GM12878 (cell line): ENCODE data around the gene ARHGEF10L. TPM values are rescaled to one million over a fixed set of nuclear protein-coding genes. Genes with fewer than 3 reads are reported as not detected.

Source experiments
- ATAC-seq: fragments of 200-7000 bp; cut with Tn5 transposase; 3 replicates; pipeline ENCODE4 v1.9.1; 2020; ENCODE audit warnings: mild to moderate bottlenecking, moderate library complexity
- BruUV-seq: library from RNA; stranded (reverse); fragments of 400-500 nt; replicated peaks from 2 replicates; lab custom pipeline; 2021; lab: Mats Ljungman, UMichigan
- CTCF ChIA-PET: fragments of 300-600 bp; sonication (Branson Sonifier 250); formaldehyde crosslinking; extraction: SDS; loops from one replicate; lab custom pipeline; 2021; ENCODE audit warnings: inconsistent platforms; lab: Yijun Ruan, JAX
- POLR2A ChIA-PET: fragments of 350-600 bp; formaldehyde crosslinking; extraction: SDS; loops from one replicate; lab custom pipeline; 2021; ENCODE audit warnings: inconsistent platforms; lab: Charles Lee
- RAD21 ChIA-PET: fragments of 300-600 bp; sonication (Branson Sonifier 250); formaldehyde crosslinking; loops from one replicate; lab custom pipeline; 2023; ENCODE audit warnings: antibody characterized with exemption; ENCODE audit not compliant: unreplicated experiment; lab: Charles Lee
- SMC1A ChIA-PET: fragments of 300-600 bp; sonication (Branson Sonifier 250); formaldehyde crosslinking; loops from one replicate; lab custom pipeline; 2023; ENCODE audit not compliant: unreplicated experiment, uncharacterized antibody; lab: Charles Lee
- DNase-seq: peaks from one replicate; pipeline ENCODE4 v3.0.0-alpha.2; 2011; ENCODE audit warnings: low read depth, low spot score
- FAIRE-seq: peaks from 3 replicates; lab custom pipeline; 2011; peaks lifted over from hg19 to GRCh38; lab: Jason Lieb, UNC
- H2AFZ ChIP-seq: 2 replicates; pipeline ENCODE4 v1.6.0; 2011; ENCODE audit warnings: low read depth, low read length, control low read depth; ENCODE audit not compliant: control insufficient read depth
- H3K27ac ChIP-seq: 2 replicates; pipeline ENCODE4 v1.5.1; 2011; ENCODE audit warnings: control low read depth; ENCODE audit not compliant: control insufficient read depth, insufficient read depth
- H3K27me3 ChIP-seq, 2 experiments: replicated peaks in 1 of 2; 2 replicates each; pipeline versions ENCODE4 v1.6.0 to v1.6.1; 2011; ENCODE audit warnings: low read length in 1 of 2; ENCODE audit not compliant: control insufficient read depth in 2 of 2, insufficient read depth in 2 of 2
- H3K36me3 ChIP-seq, 2 experiments: 2 replicates each; pipeline ENCODE4 v1.5.1; 2011; ENCODE audit warnings: low read length in 1 of 2; ENCODE audit not compliant: control insufficient read depth in 2 of 2, insufficient read depth in 2 of 2
- H3K4me1 ChIP-seq: 2 replicates; pipeline ENCODE4 v1.6.1; 2011; ENCODE audit warnings: mild to moderate bottlenecking, low read length, moderate library complexity, mixed read lengths; ENCODE audit not compliant: control insufficient read depth, insufficient read depth
- H3K4me2 ChIP-seq: 2 replicates; pipeline ENCODE4 v1.6.0; 2011; ENCODE audit warnings: control low read depth; ENCODE audit not compliant: control insufficient read depth, insufficient read depth
- H3K4me3 ChIP-seq: fragments of 200-600 bp; sonication (generic); 2 replicates; pipeline ENCODE4 v1.5.1; 2016
- H3K79me2 ChIP-seq: 2 replicates; pipeline ENCODE4 v1.6.0; 2011; ENCODE audit warnings: low read length; ENCODE audit not compliant: control insufficient read depth, insufficient read depth
- H3K9ac ChIP-seq: 2 replicates; pipeline ENCODE4 v1.8.0; 2011; ENCODE audit warnings: low read length, control low read depth, mixed read lengths; ENCODE audit not compliant: control insufficient read depth, insufficient read depth
- H3K9me3 ChIP-seq: replicated peaks from 3 replicates; pipeline ENCODE4 v1.5.1; 2011; ENCODE audit warnings: mild to moderate bottlenecking, low read length; ENCODE audit not compliant: control insufficient read depth, insufficient read depth
- H4K20me1 ChIP-seq: 2 replicates; pipeline ENCODE4 v1.6.0; 2011; ENCODE audit not compliant: control insufficient read depth, insufficient read depth
- CHD2 ChIP-seq: IDR thresholded peaks from 2 replicates; pipeline ENCODE4 v1.6.1; 2011; ENCODE audit warnings: low read depth, low read length, improper control_type of control experiment, borderline replicate concordance
- DPF2 ChIP-seq: fragments of 450-650 bp; IDR thresholded peaks from 2 replicates; pipeline ENCODE4 v1.6.1; 2017; ENCODE audit warnings: mild to moderate bottlenecking
- EED ChIP-seq: sonication (generic); IDR thresholded peaks from 2 replicates; pipeline ENCODE4 v1.6.1; 2016; ENCODE audit warnings: antibody characterized with exemption, low read depth
- ETV6 ChIP-seq, 2 experiments: fragments of 450-650 bp in 1 of 2; IDR thresholded peaks in 1 of 2; conservative IDR thresholded peaks in 1 of 2; 2 replicates each; pipeline ENCODE4 v1.6.1; 2014; ENCODE audit warnings: antibody characterized with exemption in 1 of 2, borderline replicate concordance in 1 of 2, low read depth in 1 of 2, mild to moderate bottlenecking in 1 of 2, moderate library complexity in 1 of 2
- GABPA ChIP-seq: IDR thresholded peaks from 2 replicates; pipeline ENCODE4 v1.6.1; 2014; ENCODE audit warnings: antibody characterized with exemption, low read depth, mild to moderate bottlenecking, inconsistent platforms
- LARP7 ChIP-seq: fragments of 450-650 bp; IDR thresholded peaks from 2 replicates; pipeline ENCODE4 v1.6.1; 2017; ENCODE audit warnings: mild to moderate bottlenecking
- MTA3 ChIP-seq: IDR thresholded peaks from 2 replicates; pipeline ENCODE4 v1.6.1; 2012; ENCODE audit warnings: low read length, inconsistent platforms, borderline replicate concordance
- NBN ChIP-seq: fragments of 450-650 bp; IDR thresholded peaks from 2 replicates; pipeline ENCODE4 v1.6.1; 2016
- NR2C1 ChIP-seq: fragments of 450-650 bp; IDR thresholded peaks from 2 replicates; pipeline ENCODE4 v1.6.1; 2017; ENCODE audit warnings: antibody characterized with exemption, mild to moderate bottlenecking, moderate library complexity
- PBX3 ChIP-seq: IDR thresholded peaks from 2 replicates; pipeline ENCODE4 v1.6.1; 2011; ENCODE audit warnings: mild to moderate bottlenecking, low read depth, low read length, moderate library complexity; ENCODE audit not compliant: insufficient replicate concordance
- RB1 ChIP-seq: fragments of 450-650 bp; formaldehyde crosslinking; IDR thresholded peaks from 2 replicates; pipeline ENCODE4 v1.6.1; 2017; ENCODE audit warnings: mild to moderate bottlenecking, borderline replicate concordance
- RELA ChIP-seq: fragments of 450-650 bp; IDR thresholded peaks from 2 replicates; pipeline ENCODE4 v1.8.0; 2014; ENCODE audit warnings: borderline replicate concordance; ENCODE audit not compliant: partially characterized antibody
- ZNF592 ChIP-seq: fragments of 450-650 bp; IDR thresholded peaks from 2 replicates; pipeline ENCODE4 v1.6.1; 2017; ENCODE audit warnings: mild to moderate bottlenecking, moderate library complexity
- ZZZ3 ChIP-seq: IDR thresholded peaks from 2 replicates; pipeline ENCODE4 v1.6.1; 2011; ENCODE audit warnings: low read depth; ENCODE audit not compliant: control insufficient read depth, insufficient read length
- WGBS: methylation state at CpG from one replicate; pipeline ENCODE4 v1.1.6; 2016; ENCODE audit warnings: low lambda C conversion rate; ENCODE audit not compliant: insufficient replicate concordance, insufficient coverage; ENCODE audit errors: missing lambda C conversion rate; 5-methylcytosine and 5-hydroxymethylcytosine counted together
- in situ Hi-C: fragments of 300-500 bp; cut with MboI; formaldehyde crosslinking; loops from 9 replicates; pipeline ENCODE4 v1.14.3; 2018; ENCODE audit warnings: mixed read lengths
- intact Hi-C: fragments of 100-400 bp; cut with micrococcal nuclease; formaldehyde crosslinking; loops from one replicate; pipeline ENCODE4 v1.14.2; 2022; ENCODE audit not compliant: unreplicated experiment
- polyA plus RNA-seq, 11 experiments: library from polyadenylated mRNA; depleted of rRNA in 4 of 11; unstranded in 6 of 11; stranded (reverse) in 5 of 11; fragments of >200 nt; fragmentation: Nextera tagmentation in 4 of 11; fragmentation: Illumina TruSeq in 1 of 11; extraction: Ambion mirVana in 4 of 11; extraction: Trizol in 1 of 11; gene quantifications; 1 replicate in 1 of 11; 2 replicates in 10 of 11; pipeline versions ENCODE4 v1.2.1 to v1.2.3, GENCODE V29; 2011 to 2016; ENCODE audit warnings: inconsistent platforms in 2 of 11, missing spikeins in 2 of 11, low read depth in 1 of 11
- total RNA-seq, 4 experiments: library from RNA; depleted of rRNA in 3 of 4; stranded (reverse); fragments of >200 nt in 3 of 4; fragmentation: Illumina TruSeq in 1 of 4; extraction: Trizol in 1 of 4; gene quantifications; 2 replicates each; pipeline versions ENCODE4 v1.2.1 to v1.2.3, GENCODE V29; 2013 to 2021
- TF ChIP-seq, protein P1 (sequence below): fragments of 150-350 bp; IDR thresholded peaks from 2 replicates; pipeline ENCODE4 v1.6.1; 2014; ENCODE audit warnings: mild to moderate bottlenecking, low read depth, low read length
- TF ChIP-seq, protein P2 (sequence below): IDR thresholded peaks from 2 replicates; pipeline ENCODE4 v1.6.1; 2012; ENCODE audit warnings: low read depth, low read length, improper control_type of control experiment

Gene ARHGEF10L
- total and polyA plus RNA-seq, 10 of the 15 experiments (the other 5 are each of a cell fraction or from before 2014, with no cell fraction given) = 0.05 to 0.94 (median 0.28) TPM; not detected in 2

- Histone ChIP-seq H3K4me1 (no peaks in the 10 kb centered on the region), H3K4me3 (no peak overlapping the region), H3K4me2 (no peak overlapping the region), H3K36me3 (no peaks in the 10 kb centered on the region), H2AFZ (no peak overlapping the region), H3K9me3 (no peaks in the 10 kb centered on the region), H3K9ac (no peak overlapping the region), H3K79me2 (no peaks in the 10 kb centered on the region), H3K27me3 (no peaks in the 10 kb centered on the region), H4K20me1 (no peaks in the 10 kb centered on the region), H3K27ac (no peak overlapping the region)
- no peak for FAIRE-seq
- TF ChIP-seq, protein P1, sequence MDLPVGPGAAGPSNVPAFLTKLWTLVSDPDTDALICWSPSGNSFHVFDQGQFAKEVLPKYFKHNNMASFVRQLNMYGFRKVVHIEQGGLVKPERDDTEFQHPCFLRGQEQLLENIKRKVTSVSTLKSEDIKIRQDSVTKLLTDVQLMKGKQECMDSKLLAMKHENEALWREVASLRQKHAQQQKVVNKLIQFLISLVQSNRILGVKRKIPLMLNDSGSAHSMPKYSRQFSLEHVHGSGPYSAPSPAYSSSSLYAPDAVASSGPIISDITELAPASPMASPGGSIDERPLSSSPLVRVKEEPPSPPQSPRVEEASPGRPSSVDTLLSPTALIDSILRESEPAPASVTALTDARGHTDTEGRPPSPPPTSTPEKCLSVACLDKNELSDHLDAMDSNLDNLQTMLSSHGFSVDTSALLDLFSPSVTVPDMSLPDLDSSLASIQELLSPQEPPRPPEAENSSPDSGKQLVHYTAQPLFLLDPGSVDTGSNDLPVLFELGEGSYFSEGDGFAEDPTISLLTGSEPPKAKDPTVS = no peak
- TF ChIP-seq, protein P2, sequence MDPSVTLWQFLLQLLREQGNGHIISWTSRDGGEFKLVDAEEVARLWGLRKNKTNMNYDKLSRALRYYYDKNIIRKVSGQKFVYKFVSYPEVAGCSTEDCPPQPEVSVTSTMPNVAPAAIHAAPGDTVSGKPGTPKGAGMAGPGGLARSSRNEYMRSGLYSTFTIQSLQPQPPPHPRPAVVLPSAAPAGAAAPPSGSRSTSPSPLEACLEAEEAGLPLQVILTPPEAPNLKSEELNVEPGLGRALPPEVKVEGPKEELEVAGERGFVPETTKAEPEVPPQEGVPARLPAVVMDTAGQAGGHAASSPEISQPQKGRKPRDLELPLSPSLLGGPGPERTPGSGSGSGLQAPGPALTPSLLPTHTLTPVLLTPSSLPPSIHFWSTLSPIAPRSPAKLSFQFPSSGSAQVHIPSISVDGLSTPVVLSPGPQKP = no peak
- TF ChIP-seq PBX3 (no peak), DPF2 (no peak), LARP7 (no peak), ZZZ3 (no peak), MTA3 (no peak), ZNF592 (no peak), ETV6 (conservative IDR thresholded peaks at IDR 0.05 in 1 of 2, IDR thresholded peaks at IDR 0.05 in 1 of 2; ENCODE audit: borderline replicate concordance in 1 of 2, low read depth in 1 of 2) (no peak), NBN (no peak), EED (no peak), NR2C1 (no peak), GABPA (no peak), RB1 (no peak), RELA (no peak), CHD2 (no peak)
- no peak for ATAC-seq
- CTCF ChIA-PET = no interaction called here
- intact Hi-C loops = no loop called here
- BruUV-seq = no TSS peak
- 10% methylated on average over 5 of the region's 5 CpGs for WGBS
- SMC1A ChIA-PET = no interaction called here
- in situ Hi-C loops = no loop called here
- POLR2A ChIA-PET = no interaction called here
- no peak for DNase-seq
- RAD21 ChIA-PET = no interaction called here
These were observed 192.0 kb downstream of the ARHGEF10L start for GRCh38 chr1:17731460-17731859.
